ENCODE measurements around the gene FOXP4.

GRCh38 chr6:41549673-41550072 is 3.5 kb downstream of the FOXP4 start:
- TF ChIP-seq GABPA (IDR thresholded peaks at IDR 0.05; ENCODE audit: low read depth), result no peak
- no peak for TF ChIP-seq PBX3 (IDR thresholded peaks at IDR 0.05)
- TF ChIP-seq POLR2AphosphoS5 (IDR thresholded peaks at IDR 0.05; ENCODE audit: low read depth, low read length), result no peak
- TF ChIP-seq CTCF (IDR thresholded peaks at IDR 0.05), result no peak
- no peak for TF ChIP-seq YY1 (IDR thresholded peaks at IDR 0.05; ENCODE audit: low read depth)
- no peak for TF ChIP-seq FOSL2 (IDR thresholded peaks at IDR 0.05; ENCODE audit: borderline replicate concordance, low read depth)
- TF ChIP-seq TAF1 (IDR thresholded peaks at IDR 0.05; ENCODE audit: borderline replicate concordance, low read depth, low read length), result no peak
- TF ChIP-seq RAD21 (IDR thresholded peaks at IDR 0.05; ENCODE audit: low read length), result no peak
- TF ChIP-seq RFX5 (IDR thresholded peaks at IDR 0.05; ENCODE audit: low read length), result no peak
- TF ChIP-seq EP300 (IDR thresholded peaks at IDR 0.05; ENCODE audit: borderline replicate concordance in 1 of 2, low read depth in 1 of 2, low read length in 1 of 2), result no peak
